Adipose tissue (tissue), 3 donors: Measurements from ENCODE around the gene MAPK6. TPM values are rescaled to one million over a fixed set of nuclear protein-coding genes. Genes with fewer than 3 reads are reported as not detected.
"Not testable (repeated sequence)": the region's sequence is repeated elsewhere in the genome, so short reads cannot be mapped to it uniquely, and the experiment has no call there.

Experiments used
- H3K27ac ChIP-seq: one replicate; pipeline ENCODE4 v1.5.1; 2013; ENCODE audit warnings: low read depth, low read length
- WGBS, 3 donors: extraction: QIAGEN DNeasy Blood & Tissue Kit; methylation state at CpG; one replicate each; pipeline ENCODE4 v1.1.7; 2013; 5-methylcytosine and 5-hydroxymethylcytosine counted together
- polyA plus RNA-seq, 3 donors: library from polyadenylated mRNA; stranded (reverse); fragments of 200-250 nt; gene quantifications; one replicate each; pipeline ENCODE4 v1.2.3, GENCODE V29; 2013
- donor health status: healthy with polysubstance abuse.
- donor health status: Bipolar disorder and iron deficiency.
- donor health status: healthy.

The MAPK6 gene
- polyA plus RNA-seq, 3 donors: 4.1 to 11.3 (median 10.1) TPM

- WGBS, 3 donors: 94% methylated on average over 7 of the region's 7 CpGs
Observed at GRCh38 chr15:52031556-52031955, 12.5 kb downstream of the MAPK6 start.

DNA sequence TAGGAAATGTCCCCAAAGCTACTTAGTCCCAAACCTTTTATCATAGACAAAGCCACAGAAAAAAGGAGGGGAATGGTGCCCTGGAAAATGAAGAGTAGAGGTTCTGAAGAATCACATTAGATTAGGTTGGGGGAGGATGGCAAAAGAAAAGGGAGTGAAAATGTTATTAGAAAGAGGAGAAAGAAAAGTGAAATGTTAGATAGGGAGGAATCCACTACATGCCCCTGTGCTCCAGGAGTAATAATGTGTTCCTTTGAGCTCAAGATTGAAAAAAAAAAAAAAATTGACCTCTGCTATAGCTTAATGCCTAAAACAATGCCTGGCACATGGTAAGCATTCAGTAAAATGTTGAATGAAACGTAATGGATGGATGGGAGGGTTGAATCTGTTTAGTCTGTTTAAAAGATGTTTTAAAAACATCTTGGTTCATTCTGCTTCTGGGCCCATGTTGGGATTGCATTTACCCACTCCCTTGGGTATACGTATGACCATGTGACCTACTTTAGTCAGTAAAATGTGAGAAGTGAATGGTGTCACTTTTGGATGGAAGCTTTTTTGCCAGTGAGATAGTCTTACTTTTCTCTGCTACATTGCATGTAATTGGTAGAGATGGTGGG, 19.0 kb downstream of the MAPK6 start:
- H3K27ac ChIP-seq: no peak overlapping the region
- WGBS, 3 donors: 55 to 86% (median 58%) methylated on average over 2 of the region's 2 CpGs

More at GRCh38 chr15:52031556-52031955, 12.5 kb downstream of the MAPK6 start:
- no peak overlapping the region for H3K27ac ChIP-seq

DNA sequence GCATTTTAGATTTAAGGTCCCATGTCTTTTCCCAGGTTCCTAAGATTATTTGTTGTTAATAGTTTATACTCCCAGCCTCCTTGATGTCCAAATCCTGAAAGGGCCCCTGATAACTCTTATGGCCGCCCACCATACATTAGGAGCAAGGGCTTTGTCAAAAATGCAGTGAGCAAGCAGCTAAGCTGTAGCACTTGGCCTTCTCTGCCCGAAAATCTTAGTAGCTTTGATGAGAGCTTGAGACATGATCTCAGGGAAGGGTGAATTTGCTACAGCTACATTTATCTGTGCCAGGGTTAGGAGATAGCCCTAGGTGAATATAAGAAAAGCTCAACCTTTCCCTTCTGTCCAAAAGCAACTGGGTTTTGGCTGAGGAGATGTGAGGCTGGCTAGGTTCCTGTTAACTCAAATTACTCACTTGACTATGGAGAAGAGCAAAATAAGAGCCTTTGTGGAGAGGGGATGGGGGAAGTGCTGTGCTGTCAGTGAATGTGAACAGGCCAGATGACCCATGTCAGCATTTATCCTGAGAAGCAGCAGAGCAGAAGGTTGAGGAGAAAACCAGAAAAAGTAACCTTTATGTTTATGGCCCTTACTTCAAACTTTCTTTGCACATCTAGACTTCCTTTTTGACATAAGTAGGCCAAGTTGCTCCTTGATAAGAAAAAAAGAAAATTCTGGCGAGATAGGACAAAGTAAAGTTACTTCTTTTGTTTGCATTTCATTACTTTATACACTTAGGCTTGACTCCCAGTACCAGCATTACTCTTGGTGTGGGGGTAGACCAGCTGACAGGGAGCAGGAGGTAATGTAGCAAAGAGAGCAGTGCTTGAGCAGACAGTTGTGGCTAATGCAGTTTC, 21.1 kb downstream of the MAPK6 start:
- H3K27ac ChIP-seq: no peak overlapping the region
- 48 to 69% (median 68%) methylated on average over 3 of the region's 3 CpGs for WGBS, 3 donors

- 85 to 96% (median 89%) methylated on average over 6 of the region's 6 CpGs for WGBS, 3 donors
- no peak overlapping the region for H3K27ac ChIP-seq
Observed at GRCh38 chr15:52042051-52042851, 23.2 kb downstream of the MAPK6 start.

DNA sequence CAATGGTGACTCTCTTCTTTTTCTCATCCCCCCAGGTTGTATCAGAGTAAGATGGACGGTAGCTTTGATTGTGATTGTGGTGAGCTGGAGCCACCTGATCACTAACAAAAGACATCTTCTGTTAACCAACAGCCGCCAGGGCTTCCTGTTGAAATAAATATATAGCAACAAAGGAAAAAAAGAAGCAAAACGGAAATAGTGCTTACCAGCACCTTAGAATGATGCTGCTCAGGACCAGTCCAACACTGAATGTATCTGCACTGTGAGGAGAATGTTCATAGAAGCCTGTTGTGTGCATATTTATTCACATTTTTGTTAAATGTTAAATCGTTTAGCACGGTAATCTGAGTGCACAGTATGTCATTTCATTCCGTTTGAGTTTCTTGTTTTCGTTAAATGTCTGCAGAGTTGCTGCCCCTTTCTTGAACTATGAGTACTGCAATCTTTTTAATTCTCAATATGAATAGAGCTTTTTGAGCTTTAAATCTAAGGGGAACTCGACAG, 26.8 kb downstream of the MAPK6 start:
- WGBS, 3 donors: 48 to 76% (median 55%) methylated on average over 8 of the region's 8 CpGs

GRCh38 chr15:52046552-52046951, 27.5 kb downstream of the MAPK6 start:
- WGBS, 3 donors: 83 to 87% (median 86%) methylated on average over 5 of the region's 5 CpGs
- not testable (repeated sequence) for H3K27ac ChIP-seq

More for the DNA sequence above, 26.8 kb downstream of the MAPK6 start:
- not testable (repeated sequence) for H3K27ac ChIP-seq

DNA sequence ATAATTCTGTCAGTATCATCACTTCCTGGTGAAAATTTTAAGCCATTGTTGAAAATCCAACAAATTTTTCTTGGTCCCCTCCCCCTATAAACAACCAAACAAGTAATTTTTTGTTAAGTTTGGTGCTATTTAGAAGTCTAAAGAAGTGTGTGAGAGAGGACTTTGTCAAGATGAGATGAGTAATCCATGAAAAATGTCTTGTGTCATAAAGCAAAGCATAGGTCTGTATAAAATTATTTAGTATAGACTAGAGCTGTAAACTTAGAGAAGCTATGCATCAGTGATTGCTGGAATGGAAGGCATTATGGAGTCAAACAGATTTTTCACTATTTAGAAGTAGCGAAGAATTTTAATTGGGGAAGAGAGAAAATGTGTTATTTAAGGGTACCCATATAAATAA, 31.4 kb downstream of the MAPK6 start:
- H3K27ac ChIP-seq: no peak overlapping the region
- WGBS, 3 donors: 94 to 100% (median 98%) methylated on average over 1 of the region's 1 CpG

- 87 to 96% (median 96%) methylated on average over 4 of the region's 4 CpGs for WGBS, 3 donors
- H3K27ac ChIP-seq: no peak overlapping the region
Observed at GRCh38 chr15:52052066-52052935, 33.3 kb downstream of the MAPK6 start.

- WGBS, 3 donors: 95% methylated on average over 4 of the region's 4 CpGs
- H3K27ac ChIP-seq: no peak overlapping the region
Observed at GRCh38 chr15:52054381-52054780, 35.4 kb downstream of the MAPK6 start.

DNA sequence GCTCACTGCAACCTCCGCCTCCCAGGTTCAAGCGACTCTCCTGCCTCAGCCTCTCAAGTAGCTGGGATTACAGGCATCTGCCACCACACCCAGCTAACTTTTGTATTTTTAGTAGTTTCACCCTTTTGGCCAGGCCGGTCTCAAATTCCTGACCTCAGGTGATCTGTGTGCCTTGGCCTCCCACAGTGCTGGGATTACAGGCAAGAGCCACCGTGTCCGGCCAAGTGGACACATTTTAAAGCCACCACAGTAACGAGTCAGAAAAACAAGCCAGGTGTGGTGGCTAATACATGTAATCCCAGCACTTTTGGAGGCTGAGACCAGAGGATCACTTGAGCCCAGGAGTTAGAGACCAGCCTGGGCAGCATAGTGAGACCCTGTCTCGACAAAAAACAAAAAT, 35.8 kb downstream of the MAPK6 start:
- H3K27ac ChIP-seq: not testable (repeated sequence)
- 97 to 99% (median 98%) methylated on average over 7 of the region's 7 CpGs for WGBS, 3 donors

DNA sequence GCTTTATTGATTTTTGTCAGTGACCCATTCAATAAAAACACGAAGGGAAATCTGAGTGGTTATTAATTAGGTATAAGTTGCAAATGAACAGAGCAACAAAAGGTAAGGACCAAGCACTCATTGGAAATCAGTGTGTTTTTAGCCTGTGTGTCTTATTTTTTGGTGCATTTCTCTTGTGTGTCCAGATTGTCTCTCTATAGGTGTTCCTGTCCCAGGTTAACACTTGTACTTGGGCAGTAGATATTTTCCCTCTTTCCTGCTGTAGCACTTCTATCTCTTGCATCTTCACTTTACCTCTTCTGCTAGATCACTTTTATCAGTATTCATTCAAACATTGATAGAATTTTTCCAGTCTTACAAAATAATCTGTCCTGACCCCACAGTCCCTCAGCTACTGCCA, 37.0 kb downstream of the MAPK6 start:
- 31 to 100% (median 97%) methylated on average over 1 of the region's 1 CpG for WGBS, 3 donors
- no peak overlapping the region for H3K27ac ChIP-seq

GRCh38 chr15:52056496-52056895, 37.5 kb downstream of the MAPK6 start:
- no peak overlapping the region for H3K27ac ChIP-seq
- WGBS, 3 donors: 77 to 96% (median 95%) methylated on average over 3 of the region's 3 CpGs

GRCh38 chr15:52057996-52058395, 39.0 kb downstream of the MAPK6 start:
- no peak overlapping the region for H3K27ac ChIP-seq

GRCh38 chr15:52060501-52060900, 41.5 kb downstream of the MAPK6 start:
- WGBS, 3 donors: 67 to 96% (median 85%) methylated on average over 1 of the region's 1 CpG

DNA sequence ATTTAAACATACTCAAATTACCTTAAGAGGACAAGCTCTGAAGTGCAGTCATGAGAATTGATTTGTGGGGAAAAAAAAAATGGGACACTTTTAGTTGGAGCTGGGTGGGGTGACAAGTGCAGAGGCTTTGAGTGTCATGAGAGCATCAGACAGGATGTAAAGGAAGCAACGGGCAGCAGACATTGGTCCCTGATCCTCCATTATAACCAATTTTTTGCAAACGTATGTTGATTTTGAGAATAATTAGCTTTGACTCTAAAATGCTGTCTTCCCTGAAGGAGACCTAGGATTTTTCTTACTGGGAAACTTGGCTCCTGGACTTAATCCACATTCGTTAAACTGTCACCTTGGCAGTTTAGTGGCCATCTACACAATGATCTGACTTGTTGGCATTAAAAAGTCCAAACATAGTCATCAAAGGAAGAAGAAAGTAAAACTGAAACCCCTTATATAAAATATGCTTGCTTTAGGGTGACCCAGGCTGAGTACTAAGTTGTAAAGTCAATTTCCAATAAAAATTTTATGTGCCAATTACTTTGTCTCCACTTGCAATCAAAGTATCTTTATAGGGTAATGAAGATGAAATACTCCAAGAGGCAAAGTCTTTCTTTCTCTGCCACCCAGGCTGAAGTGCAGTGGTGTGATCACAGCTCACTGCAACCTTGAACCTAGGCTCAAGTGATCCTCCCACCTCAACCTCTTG, 48.0 kb downstream of the MAPK6 start:
- WGBS, 3 donors: 81 to 88% (median 82%) methylated on average over 3 of the region's 3 CpGs
- H3K27ac ChIP-seq: no peak overlapping the region

More at GRCh38 chr15:52060501-52060900, 41.5 kb downstream of the MAPK6 start:
- no peak overlapping the region for H3K27ac ChIP-seq

- H3K27ac ChIP-seq: no peak overlapping the region
Observed at GRCh38 chr15:52067545-52067926, 48.5 kb downstream of the MAPK6 start.

- 76 to 90% (median 90%) methylated on average over 2 of the region's 2 CpGs for WGBS, 3 donors
Observed at GRCh38 chr15:52068004-52068615, 49.1 kb downstream of the MAPK6 start.

More at GRCh38 chr15:52068004-52068615, 49.1 kb downstream of the MAPK6 start:
- H3K27ac ChIP-seq: no peak overlapping the region
